Measurements from ENCODE around the gene CTTNBP2. TPM values are rescaled to one million over a fixed set of nuclear protein-coding genes. Genes with fewer than 3 reads are reported as not detected.

Gene CTTNBP2, protein sequence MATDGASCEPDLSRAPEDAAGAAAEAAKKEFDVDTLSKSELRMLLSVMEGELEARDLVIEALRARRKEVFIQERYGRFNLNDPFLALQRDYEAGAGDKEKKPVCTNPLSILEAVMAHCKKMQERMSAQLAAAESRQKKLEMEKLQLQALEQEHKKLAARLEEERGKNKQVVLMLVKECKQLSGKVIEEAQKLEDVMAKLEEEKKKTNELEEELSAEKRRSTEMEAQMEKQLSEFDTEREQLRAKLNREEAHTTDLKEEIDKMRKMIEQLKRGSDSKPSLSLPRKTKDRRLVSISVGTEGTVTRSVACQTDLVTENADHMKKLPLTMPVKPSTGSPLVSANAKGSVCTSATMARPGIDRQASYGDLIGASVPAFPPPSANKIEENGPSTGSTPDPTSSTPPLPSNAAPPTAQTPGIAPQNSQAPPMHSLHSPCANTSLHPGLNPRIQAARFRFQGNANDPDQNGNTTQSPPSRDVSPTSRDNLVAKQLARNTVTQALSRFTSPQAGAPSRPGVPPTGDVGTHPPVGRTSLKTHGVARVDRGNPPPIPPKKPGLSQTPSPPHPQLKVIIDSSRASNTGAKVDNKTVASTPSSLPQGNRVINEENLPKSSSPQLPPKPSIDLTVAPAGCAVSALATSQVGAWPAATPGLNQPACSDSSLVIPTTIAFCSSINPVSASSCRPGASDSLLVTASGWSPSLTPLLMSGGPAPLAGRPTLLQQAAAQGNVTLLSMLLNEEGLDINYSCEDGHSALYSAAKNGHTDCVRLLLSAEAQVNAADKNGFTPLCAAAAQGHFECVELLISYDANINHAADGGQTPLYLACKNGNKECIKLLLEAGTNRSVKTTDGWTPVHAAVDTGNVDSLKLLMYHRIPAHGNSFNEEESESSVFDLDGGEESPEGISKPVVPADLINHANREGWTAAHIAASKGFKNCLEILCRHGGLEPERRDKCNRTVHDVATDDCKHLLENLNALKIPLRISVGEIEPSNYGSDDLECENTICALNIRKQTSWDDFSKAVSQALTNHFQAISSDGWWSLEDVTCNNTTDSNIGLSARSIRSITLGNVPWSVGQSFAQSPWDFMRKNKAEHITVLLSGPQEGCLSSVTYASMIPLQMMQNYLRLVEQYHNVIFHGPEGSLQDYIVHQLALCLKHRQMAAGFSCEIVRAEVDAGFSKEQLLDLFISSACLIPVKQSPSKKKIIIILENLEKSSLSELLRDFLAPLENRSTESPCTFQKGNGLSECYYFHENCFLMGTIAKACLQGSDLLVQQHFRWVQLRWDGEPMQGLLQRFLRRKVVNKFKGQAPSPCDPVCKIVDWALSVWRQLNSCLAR (N-terminal part only)
- polyA plus RNA-seq (35.2 and 53.5 TPM in 2 replicates), polyA minus RNA-seq (59.2 and 66.0 TPM in 2 replicates)

DNA sequence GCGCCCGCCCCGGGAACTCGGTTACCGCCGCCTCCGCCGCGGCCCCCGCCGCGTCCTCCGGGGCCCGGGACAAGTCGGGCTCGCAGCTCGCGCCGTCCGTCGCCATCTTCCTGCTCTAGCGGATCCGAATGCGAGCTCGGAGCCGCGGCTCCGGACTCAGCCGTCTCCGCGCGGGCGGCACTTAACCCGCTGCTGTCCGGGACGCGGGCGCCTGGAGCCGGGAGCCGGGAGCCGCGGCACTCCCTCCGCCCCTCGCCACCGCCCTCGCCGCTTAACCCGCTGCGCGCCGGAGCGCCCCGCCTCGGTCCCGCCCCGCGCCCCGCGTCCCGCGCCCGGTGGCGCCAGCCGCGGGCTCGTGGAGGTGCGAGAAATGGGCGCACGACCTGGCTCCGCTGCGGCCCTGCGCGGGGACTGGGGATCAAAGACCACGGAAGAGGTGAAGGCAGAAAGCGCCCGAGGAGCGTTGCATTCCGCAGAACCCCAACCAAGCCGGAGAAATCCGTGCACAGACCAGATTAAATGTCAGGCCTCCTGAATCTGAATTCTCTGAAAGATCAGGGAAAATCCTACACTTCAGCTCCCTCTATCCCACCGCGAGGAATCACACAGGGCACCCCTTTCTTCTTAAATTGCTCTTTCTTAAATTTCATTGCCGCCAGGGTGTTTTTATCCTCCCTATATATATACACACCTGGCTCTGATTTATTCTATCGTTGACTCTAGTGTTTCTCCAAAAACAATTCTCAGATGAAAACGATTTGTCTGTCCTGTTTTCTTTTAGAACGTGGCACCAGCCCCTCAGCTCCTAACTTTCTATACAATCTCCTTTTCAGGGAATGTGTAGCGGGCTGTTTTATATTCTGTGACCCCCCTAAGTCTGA lies at the start of gene CTTNBP2:
Gene CTTNBP2, minus strand, starts transcription at position 132 of the 881 bp plus-strand sequence. Its CDS starts 26 bp downstream, at position 106.
- Histone ChIP-seq H3K79me2 (replicated peaks; ENCODE audit: insufficient read depth, low read length) (peaks cover 36% of the 10 kb centered on the region), H3K36me3 (ENCODE audit: insufficient read depth, low read length) (no peaks in the 10 kb centered on the region), H3K9me2 (ENCODE audit: insufficient read depth, low read length) (no peaks in the 10 kb centered on the region), H3K27me3 (ENCODE audit: insufficient read depth, low read depth, low read length) (no peaks in the 10 kb centered on the region), H2AFZ (ENCODE audit: low read depth, low read length) (peak within 1 kb of the TSS; percentile 48), H3K9ac (ENCODE audit: low read length) (peak within 1 kb of the TSS; percentile 92), H3K4me3 (ENCODE audit: low read length) (peak within 1 kb of the TSS; percentile 83), H3K9me3 (ENCODE audit: low read length) (no peaks in the 10 kb centered on the region), H3K27ac (ENCODE audit: low read length) (peak within 1 kb of the TSS; percentile 82), H3F3A (ENCODE audit: insufficient read depth, low read length, poor library complexity, severe bottlenecking) (no peaks in the 10 kb centered on the region), H3K4me2 (ENCODE audit: low read length) (peak within 1 kb of the TSS; percentile 57), H4K20me1 (ENCODE audit: insufficient read depth) (no peaks in the 10 kb centered on the region)
- TF ChIP-seq POLR2AphosphoS5 (IDR thresholded peaks at IDR 0.05), result no peak
- TF ChIP-seq RAD21 (conservative IDR thresholded peaks at IDR 0.05), result peak; percentile 56
- peak; percentile 51 for TF ChIP-seq EP300 (conservative IDR thresholded peaks at IDR 0.05; ENCODE audit: poor library complexity, severe bottlenecking)
- TF ChIP-seq SMC3 (conservative IDR thresholded peaks at IDR 0.05; ENCODE audit: poor library complexity), result peak; percentile 59
- no peak for TF ChIP-seq TAF1 (IDR thresholded peaks at IDR 0.05; ENCODE audit: low read depth)

DNA sequence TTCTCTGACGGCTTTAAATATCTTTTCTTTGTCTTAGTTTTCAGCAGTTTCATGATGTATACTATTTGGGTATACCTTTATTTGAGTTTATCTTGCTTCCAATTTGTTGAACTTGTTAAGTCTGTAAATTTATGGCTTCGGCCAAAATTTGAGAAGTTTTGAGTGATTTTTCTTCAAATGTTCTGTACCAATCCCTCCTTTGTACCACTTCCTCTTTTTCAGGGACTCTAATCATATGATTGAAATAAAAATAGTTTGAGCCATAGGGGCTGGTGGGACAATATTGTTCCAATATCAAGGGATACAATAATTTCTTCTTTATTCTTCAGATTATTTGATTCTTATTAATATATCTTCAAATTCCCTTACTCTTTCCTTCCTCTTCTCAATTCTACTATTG lies 43.1 kb upstream of the CTTNBP2 start:
- TF ChIP-seq EZH2 (IDR thresholded peaks at IDR 0.05; ENCODE audit: borderline replicate concordance, insufficient read depth, low read length, poor library complexity, severe bottlenecking), result no peak
- TF ChIP-seq EP300 (conservative IDR thresholded peaks at IDR 0.05; ENCODE audit: poor library complexity, severe bottlenecking), result no peak
- no peak for TF ChIP-seq RAD21 (conservative IDR thresholded peaks at IDR 0.05)
- TF ChIP-seq POLR2AphosphoS5 (IDR thresholded peaks at IDR 0.05), result no peak
- TF ChIP-seq, protein P1, sequence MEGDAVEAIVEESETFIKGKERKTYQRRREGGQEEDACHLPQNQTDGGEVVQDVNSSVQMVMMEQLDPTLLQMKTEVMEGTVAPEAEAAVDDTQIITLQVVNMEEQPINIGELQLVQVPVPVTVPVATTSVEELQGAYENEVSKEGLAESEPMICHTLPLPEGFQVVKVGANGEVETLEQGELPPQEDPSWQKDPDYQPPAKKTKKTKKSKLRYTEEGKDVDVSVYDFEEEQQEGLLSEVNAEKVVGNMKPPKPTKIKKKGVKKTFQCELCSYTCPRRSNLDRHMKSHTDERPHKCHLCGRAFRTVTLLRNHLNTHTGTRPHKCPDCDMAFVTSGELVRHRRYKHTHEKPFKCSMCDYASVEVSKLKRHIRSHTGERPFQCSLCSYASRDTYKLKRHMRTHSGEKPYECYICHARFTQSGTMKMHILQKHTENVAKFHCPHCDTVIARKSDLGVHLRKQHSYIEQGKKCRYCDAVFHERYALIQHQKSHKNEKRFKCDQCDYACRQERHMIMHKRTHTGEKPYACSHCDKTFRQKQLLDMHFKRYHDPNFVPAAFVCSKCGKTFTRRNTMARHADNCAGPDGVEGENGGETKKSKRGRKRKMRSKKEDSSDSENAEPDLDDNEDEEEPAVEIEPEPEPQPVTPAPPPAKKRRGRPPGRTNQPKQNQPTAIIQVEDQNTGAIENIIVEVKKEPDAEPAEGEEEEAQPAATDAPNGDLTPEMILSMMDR (IDR thresholded peaks at IDR 0.05; ENCODE audit: poor library complexity, severe bottlenecking), result no peak
- TF ChIP-seq, protein P2, sequence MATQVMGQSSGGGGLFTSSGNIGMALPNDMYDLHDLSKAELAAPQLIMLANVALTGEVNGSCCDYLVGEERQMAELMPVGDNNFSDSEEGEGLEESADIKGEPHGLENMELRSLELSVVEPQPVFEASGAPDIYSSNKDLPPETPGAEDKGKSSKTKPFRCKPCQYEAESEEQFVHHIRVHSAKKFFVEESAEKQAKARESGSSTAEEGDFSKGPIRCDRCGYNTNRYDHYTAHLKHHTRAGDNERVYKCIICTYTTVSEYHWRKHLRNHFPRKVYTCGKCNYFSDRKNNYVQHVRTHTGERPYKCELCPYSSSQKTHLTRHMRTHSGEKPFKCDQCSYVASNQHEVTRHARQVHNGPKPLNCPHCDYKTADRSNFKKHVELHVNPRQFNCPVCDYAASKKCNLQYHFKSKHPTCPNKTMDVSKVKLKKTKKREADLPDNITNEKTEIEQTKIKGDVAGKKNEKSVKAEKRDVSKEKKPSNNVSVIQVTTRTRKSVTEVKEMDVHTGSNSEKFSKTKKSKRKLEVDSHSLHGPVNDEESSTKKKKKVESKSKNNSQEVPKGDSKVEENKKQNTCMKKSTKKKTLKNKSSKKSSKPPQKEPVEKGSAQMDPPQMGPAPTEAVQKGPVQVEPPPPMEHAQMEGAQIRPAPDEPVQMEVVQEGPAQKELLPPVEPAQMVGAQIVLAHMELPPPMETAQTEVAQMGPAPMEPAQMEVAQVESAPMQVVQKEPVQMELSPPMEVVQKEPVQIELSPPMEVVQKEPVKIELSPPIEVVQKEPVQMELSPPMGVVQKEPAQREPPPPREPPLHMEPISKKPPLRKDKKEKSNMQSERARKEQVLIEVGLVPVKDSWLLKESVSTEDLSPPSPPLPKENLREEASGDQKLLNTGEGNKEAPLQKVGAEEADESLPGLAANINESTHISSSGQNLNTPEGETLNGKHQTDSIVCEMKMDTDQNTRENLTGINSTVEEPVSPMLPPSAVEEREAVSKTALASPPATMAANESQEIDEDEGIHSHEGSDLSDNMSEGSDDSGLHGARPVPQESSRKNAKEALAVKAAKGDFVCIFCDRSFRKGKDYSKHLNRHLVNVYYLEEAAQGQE (IDR thresholded peaks at IDR 0.05; ENCODE audit: borderline replicate concordance), result no peak
- no peak for TF ChIP-seq MXI1 (conservative IDR thresholded peaks at IDR 0.05; ENCODE audit: poor library complexity, severe bottlenecking)
- TF ChIP-seq TAF1 (IDR thresholded peaks at IDR 0.05; ENCODE audit: low read depth), result no peak
- no peak for TF ChIP-seq SMC3 (conservative IDR thresholded peaks at IDR 0.05; ENCODE audit: poor library complexity)
- no peaks in the 10 kb centered on the region for H3K27me3 ChIP-seq (ENCODE audit: insufficient read depth, low read depth, low read length)
- H3K9ac ChIP-seq (ENCODE audit: low read length), result no peak overlapping the region
- H3K27ac ChIP-seq (ENCODE audit: low read length), result no peak overlapping the region
- no peak overlapping the region for H3K4me3 ChIP-seq (ENCODE audit: low read length)
- no peak overlapping the region for H2AFZ ChIP-seq (ENCODE audit: low read depth, low read length)
- H4K20me1 ChIP-seq (ENCODE audit: insufficient read depth), result no peaks in the 10 kb centered on the region
- no peaks in the 10 kb centered on the region for H3K9me2 ChIP-seq (ENCODE audit: insufficient read depth, low read length)
- H3K36me3 ChIP-seq (ENCODE audit: insufficient read depth, low read length), result no peaks in the 10 kb centered on the region
- H3K4me2 ChIP-seq (ENCODE audit: low read length), result no peak overlapping the region
- no peaks in the 10 kb centered on the region for H3K9me3 ChIP-seq (ENCODE audit: low read length)
- H3K79me2 ChIP-seq (replicated peaks; ENCODE audit: insufficient read depth, low read length), result no peaks in the 10 kb centered on the region
- H3F3A ChIP-seq (ENCODE audit: insufficient read depth, low read length, poor library complexity, severe bottlenecking), result no peaks in the 10 kb centered on the region
